ENCODE data around the gene BAD. TPM values are rescaled to one million over a fixed set of nuclear protein-coding genes. Genes with fewer than 3 reads are reported as not detected.

BAD gene
- total RNA-seq, 1 experiment from 2014 or later, result 50.5 TPM

DNA sequence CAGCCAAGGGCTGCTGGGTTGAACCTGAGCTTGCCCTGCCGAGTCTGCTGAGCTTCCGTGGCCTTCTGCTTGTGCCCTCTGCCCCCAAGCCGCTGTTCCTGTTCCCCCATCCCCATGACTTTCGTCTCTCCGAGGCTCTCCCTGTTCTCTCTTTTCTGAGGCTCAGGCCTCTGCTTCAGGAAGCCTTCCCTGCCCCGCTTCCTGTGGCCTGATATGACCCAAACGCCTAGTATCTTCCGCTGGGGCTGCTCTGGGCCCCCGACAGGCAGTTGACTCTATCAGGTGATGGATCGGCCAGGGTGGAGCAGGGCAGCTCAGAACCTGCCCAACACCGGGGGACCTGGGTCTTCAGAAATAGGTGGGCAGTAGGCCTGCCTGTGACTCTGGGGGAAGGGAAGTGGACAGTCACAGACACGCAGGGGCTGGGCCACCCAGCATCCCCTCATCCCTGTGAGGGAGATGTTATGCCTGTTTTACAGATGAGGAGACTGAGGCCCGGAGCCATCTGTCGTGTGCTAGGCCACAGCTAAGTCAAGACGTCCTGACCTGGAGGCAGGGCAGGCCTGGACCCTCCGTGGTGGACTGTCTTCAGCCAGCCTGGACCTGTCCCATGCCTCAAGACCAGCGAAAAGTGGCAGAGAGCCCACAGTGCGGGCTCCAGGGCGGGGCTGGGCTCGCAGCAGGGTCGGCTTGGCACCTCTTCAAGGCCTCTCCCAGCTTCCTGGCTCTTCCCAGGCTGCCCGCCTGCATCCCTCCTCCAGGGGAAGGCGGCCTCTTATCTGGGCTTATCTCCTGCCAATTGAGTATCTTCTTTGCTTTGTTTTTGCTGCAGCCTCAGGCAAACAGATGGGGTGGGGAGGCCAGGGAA is 16.2 kb downstream of the BAD start:
- DNase-seq, result peak; percentile 73 to 85
- POLR2A ChIA-PET, result interaction anchor here (0.5 to 3.5 kb wide), 4 partner anchors 22 to 49 kb away, joined by 3 to 22 read pairs (median 9); partner anchors contain the start of genes FKBP2, PPP1R14B, PRDX5 and TRMT112
- intact Hi-C loops (cut with micrococcal nuclease; ENCODE audit: unreplicated experiment), result no loop called here
- Mint-ChIP-seq H3K4me3 (ENCODE audit: unreplicated experiment) (peak overlapping the region; percentile 89), H3K4me1 (ENCODE audit: low read depth, unreplicated experiment) (peaks cover 17% of the 10 kb centered on the region), H3K36me3 (ENCODE audit: insufficient read depth, unreplicated experiment) (peaks cover 80% of the 10 kb centered on the region), H3K27ac (ENCODE audit: unreplicated experiment) (peak overlapping the region; percentile 95), H3K27me3 (ENCODE audit: insufficient read depth, unreplicated experiment) (no peaks in the 10 kb centered on the region), H3K9me3 (ENCODE audit: unreplicated experiment) (no peaks in the 10 kb centered on the region)
- TF ChIP-seq, protein P1, sequence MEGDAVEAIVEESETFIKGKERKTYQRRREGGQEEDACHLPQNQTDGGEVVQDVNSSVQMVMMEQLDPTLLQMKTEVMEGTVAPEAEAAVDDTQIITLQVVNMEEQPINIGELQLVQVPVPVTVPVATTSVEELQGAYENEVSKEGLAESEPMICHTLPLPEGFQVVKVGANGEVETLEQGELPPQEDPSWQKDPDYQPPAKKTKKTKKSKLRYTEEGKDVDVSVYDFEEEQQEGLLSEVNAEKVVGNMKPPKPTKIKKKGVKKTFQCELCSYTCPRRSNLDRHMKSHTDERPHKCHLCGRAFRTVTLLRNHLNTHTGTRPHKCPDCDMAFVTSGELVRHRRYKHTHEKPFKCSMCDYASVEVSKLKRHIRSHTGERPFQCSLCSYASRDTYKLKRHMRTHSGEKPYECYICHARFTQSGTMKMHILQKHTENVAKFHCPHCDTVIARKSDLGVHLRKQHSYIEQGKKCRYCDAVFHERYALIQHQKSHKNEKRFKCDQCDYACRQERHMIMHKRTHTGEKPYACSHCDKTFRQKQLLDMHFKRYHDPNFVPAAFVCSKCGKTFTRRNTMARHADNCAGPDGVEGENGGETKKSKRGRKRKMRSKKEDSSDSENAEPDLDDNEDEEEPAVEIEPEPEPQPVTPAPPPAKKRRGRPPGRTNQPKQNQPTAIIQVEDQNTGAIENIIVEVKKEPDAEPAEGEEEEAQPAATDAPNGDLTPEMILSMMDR (IDR thresholded peaks at IDR 0.05; ENCODE audit: insufficient read depth in 1 of 2, low read depth in 1 of 2, low read length in 1 of 2, severe bottlenecking in 1 of 2, unreplicated experiment in 1 of 2), result peak in 1 of 2 experiments; percentile 2
- Histone ChIP-seq H3K9me3 (no peaks in the 10 kb centered on the region), H3K36me3 (ENCODE audit: control insufficient read depth, insufficient read depth, low read length) (peaks cover 4% of the 10 kb centered on the region), H3K4me1 (peaks cover 21% of the 10 kb centered on the region), H3K27me3 (replicated peaks; ENCODE audit: control insufficient read depth, insufficient read depth, low read length) (no peaks in the 10 kb centered on the region), H3K4me3 (ENCODE audit: low read depth, low read length) (peak overlapping the region; percentile 85)
- no TSS peak for BruUV-seq (replicated peaks)
- CTCF ChIA-PET, result interaction anchor here (0.7 to 2.7 kb wide), 5 partner anchors 16 to 78 kb away, joined by 4 to 17 read pairs (median 12); partner anchors contain the start of genes CATSPERZ and PLCB3

DNA sequence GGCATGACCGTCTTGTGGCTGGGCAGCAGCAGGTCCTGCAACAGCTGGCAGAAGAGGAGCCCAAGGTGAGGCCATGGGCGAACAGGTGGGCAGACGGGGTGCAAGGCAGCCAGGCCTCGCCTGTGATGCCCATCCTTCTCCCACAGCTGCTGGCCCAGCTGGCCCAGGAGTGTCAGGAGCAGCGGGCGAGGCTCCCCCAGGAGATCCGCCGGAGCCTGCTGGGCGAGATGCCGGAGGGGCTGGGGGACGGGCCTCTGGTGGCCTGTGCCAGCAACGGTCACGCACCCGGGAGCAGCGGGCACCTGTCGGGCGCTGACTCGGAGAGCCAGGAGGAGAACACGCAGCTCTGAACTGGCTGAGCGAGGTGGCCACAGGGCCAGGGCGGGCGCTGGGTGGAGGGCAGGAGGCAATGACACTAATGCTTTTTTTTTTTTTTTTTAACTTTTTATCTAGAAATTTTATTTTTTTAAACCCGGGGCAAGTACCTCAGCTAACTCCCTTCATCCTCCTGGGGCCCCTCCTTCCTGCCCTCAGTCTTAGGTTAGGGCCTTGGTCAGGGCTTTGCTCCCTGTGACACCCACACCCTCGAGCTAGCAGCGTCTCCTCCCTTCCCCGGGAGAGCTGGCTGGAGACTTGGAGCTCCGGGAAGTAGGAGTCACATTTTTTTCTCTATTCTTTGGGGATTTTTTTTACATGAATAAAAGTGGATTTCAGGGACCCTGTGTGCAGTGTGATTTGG is 17.1 kb downstream of the BAD start:
- Histone ChIP-seq H3K4me1 (peaks cover 21% of the 10 kb centered on the region), H3K4me3 (ENCODE audit: low read depth, low read length) (no peak overlapping the region), H3K36me3 (ENCODE audit: control insufficient read depth, insufficient read depth, low read length) (peaks cover 4% of the 10 kb centered on the region), H3K9me3 (no peaks in the 10 kb centered on the region), H3K27me3 (replicated peaks; ENCODE audit: control insufficient read depth, insufficient read depth, low read length) (no peaks in the 10 kb centered on the region)
- Mint-ChIP-seq H3K4me3 (ENCODE audit: unreplicated experiment) (peak overlapping the region; percentile 89), H3K4me1 (ENCODE audit: low read depth, unreplicated experiment) (peaks cover 17% of the 10 kb centered on the region), H3K27me3 (ENCODE audit: insufficient read depth, unreplicated experiment) (no peaks in the 10 kb centered on the region), H3K27ac (ENCODE audit: unreplicated experiment) (peak overlapping the region; percentile 95), H3K9me3 (ENCODE audit: unreplicated experiment) (no peaks in the 10 kb centered on the region), H3K36me3 (ENCODE audit: insufficient read depth, unreplicated experiment) (peaks cover 88% of the 10 kb centered on the region)
- ChIA-PET POLR2A (interaction anchor here (3.5 kb wide), 1 partner anchor 21 kb away, joined by 22 read pairs; the partner anchor contains the start of gene PPP1R14B), CTCF (interaction anchor here (0.7 to 1.6 kb wide), 2 partner anchors 17 to 77 kb away, joined by 4 to 7 read pairs; partner anchors contain the start of gene PLCB3)
- no peak for DNase-seq
- no TSS peak for BruUV-seq (replicated peaks)
- intact Hi-C loops (cut with micrococcal nuclease; ENCODE audit: unreplicated experiment), result no loop called here
- TF ChIP-seq, protein P1 (IDR thresholded peaks at IDR 0.05; ENCODE audit: insufficient read depth in 1 of 2, low read depth in 1 of 2, low read length in 1 of 2, severe bottlenecking in 1 of 2, unreplicated experiment in 1 of 2), result no peak

DNA sequence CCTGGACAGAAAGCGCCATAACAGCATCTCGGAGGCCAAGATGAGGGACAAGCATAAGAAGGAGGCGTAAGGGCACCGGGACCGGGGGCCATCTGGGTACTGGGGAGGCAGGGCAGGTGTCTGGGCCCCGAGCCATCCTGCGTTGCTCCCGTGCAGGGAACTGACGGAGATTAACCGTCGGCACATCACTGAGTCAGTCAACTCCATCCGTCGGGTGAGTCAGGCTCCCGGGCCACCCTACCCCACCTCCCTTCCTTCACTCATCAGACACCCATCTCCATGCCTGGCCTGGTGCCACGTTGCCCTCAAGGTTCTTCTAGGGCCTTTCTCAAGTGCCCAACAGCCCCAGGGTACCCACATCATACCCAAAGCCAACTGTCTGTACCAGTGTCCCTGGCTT is 18.1 kb downstream of the BAD start:
- ChIA-PET CTCF (interaction anchor here (1.6 kb wide), 1 partner anchor 16 kb away, joined by 4 read pairs; the partner anchor contains the start of gene PLCB3), POLR2A (no interaction called here)
- no TSS peak for BruUV-seq (replicated peaks)
- TF ChIP-seq, protein P1 (IDR thresholded peaks at IDR 0.05; ENCODE audit: insufficient read depth in 1 of 2, low read depth in 1 of 2, low read length in 1 of 2, severe bottlenecking in 1 of 2, unreplicated experiment in 1 of 2), result no peak
- Mint-ChIP-seq H3K4me3 (ENCODE audit: unreplicated experiment) (no peak overlapping the region), H3K27me3 (ENCODE audit: insufficient read depth, unreplicated experiment) (no peaks in the 10 kb centered on the region), H3K36me3 (ENCODE audit: insufficient read depth, unreplicated experiment) (peaks cover 86% of the 10 kb centered on the region), H3K4me1 (ENCODE audit: low read depth, unreplicated experiment) (peaks cover 17% of the 10 kb centered on the region), H3K27ac (ENCODE audit: unreplicated experiment) (no peak overlapping the region), H3K9me3 (ENCODE audit: unreplicated experiment) (no peaks in the 10 kb centered on the region)
- intact Hi-C loops (cut with micrococcal nuclease; ENCODE audit: unreplicated experiment), result no loop called here
- Histone ChIP-seq H3K27me3 (replicated peaks; ENCODE audit: control insufficient read depth, insufficient read depth, low read length) (no peaks in the 10 kb centered on the region), H3K9me3 (no peaks in the 10 kb centered on the region), H3K36me3 (ENCODE audit: control insufficient read depth, insufficient read depth, low read length) (peaks cover 4% of the 10 kb centered on the region), H3K4me1 (peaks cover 15% of the 10 kb centered on the region), H3K4me3 (ENCODE audit: low read depth, low read length) (no peak overlapping the region)
- DNase-seq, result no peak

Measured in Caco-2 (cell line).